ENCODE measurements around the gene SYT1.

The SYT1 gene

GRCh38 chr12:79351251-79351650 is 486.7 kb downstream of the SYT1 start:
- no peaks in the 10 kb centered on the region for H3K36me3 Mint-ChIP-seq (ENCODE audit: low read depth)
- H3K27ac Mint-ChIP-seq: no peak overlapping the region
- H3K9me3 Mint-ChIP-seq: no peaks in the 10 kb centered on the region
- no peak for DNase-seq (ENCODE audit: low spot score)
- H3K4me1 Mint-ChIP-seq (ENCODE audit: low read depth): no peaks in the 10 kb centered on the region
- no peaks in the 10 kb centered on the region for H3K27me3 Mint-ChIP-seq (ENCODE audit: low read depth)
- H3K4me3 Mint-ChIP-seq: no peak overlapping the region

GRCh38 chr12:79356216-79356615 is 491.6 kb downstream of the SYT1 start:
- Mint-ChIP-seq H3K27me3 (ENCODE audit: low read depth) (no peaks in the 10 kb centered on the region), H3K4me3 (no peak overlapping the region), H3K4me1 (ENCODE audit: low read depth) (no peaks in the 10 kb centered on the region), H3K27ac (no peak overlapping the region), H3K9me3 (no peaks in the 10 kb centered on the region), H3K36me3 (ENCODE audit: low read depth) (no peaks in the 10 kb centered on the region)
- no peak for DNase-seq (ENCODE audit: low spot score)

DNA sequence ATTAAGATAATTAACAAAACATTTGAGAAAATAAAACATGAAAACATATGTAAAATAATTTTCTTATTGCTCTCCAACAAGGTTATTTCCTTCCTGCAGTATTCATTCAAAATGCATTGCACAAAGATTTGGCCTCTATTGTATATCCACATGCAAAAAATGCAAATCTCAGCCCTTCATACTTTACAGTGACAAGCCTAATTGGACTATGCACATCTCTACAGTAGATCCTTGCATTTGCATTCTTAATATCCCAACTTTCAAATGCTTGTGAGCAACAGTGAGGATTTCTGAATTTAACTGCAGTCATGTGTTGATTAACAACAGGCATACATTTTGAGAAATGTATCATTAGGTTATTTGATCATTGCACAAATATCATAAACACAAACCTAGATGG is 492.5 kb downstream of the SYT1 start:
- no peak overlapping the region for H3K27ac Mint-ChIP-seq
- no peaks in the 10 kb centered on the region for H3K27me3 Mint-ChIP-seq (ENCODE audit: low read depth)
- no peak for DNase-seq (ENCODE audit: low spot score)
- H3K4me3 Mint-ChIP-seq: no peak overlapping the region
- no peaks in the 10 kb centered on the region for H3K4me1 Mint-ChIP-seq (ENCODE audit: low read depth)
- no peaks in the 10 kb centered on the region for H3K36me3 Mint-ChIP-seq (ENCODE audit: low read depth)
- no peaks in the 10 kb centered on the region for H3K9me3 Mint-ChIP-seq

DNA sequence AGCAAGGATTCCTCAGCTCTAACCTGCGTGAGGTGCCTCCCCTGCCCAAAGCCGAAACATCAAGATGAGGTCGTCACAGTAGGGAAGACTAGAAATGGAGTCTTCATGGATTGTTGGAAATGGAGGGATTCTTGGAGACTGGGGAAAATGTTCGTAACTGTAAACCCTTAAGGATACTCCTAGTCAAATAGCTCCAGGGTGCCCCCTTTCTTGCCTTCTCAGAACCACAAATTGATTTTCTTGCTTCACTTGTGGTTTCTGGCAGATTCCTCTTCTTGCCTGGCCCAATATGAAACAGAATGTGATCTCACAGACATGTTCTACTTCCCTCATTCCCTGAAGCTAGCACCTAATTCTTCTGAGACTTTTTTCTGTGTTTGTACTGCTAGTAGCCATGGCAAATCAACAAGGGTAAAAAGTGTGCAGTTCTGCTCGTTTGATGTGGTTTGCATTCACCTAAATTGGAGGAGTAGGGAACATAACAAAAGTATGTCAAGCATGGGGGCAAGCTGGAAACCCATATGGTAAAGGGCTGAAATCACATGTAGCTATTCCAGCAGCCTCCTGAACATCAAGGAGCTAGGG is 494.2 kb downstream of the SYT1 start:
- H3K36me3 Mint-ChIP-seq (ENCODE audit: low read depth): no peaks in the 10 kb centered on the region
- no peaks in the 10 kb centered on the region for H3K4me1 Mint-ChIP-seq (ENCODE audit: low read depth)
- no peak for DNase-seq (ENCODE audit: low spot score)
- no peak overlapping the region for H3K27ac Mint-ChIP-seq
- H3K27me3 Mint-ChIP-seq (ENCODE audit: low read depth): no peaks in the 10 kb centered on the region
- H3K9me3 Mint-ChIP-seq: no peaks in the 10 kb centered on the region
- H3K4me3 Mint-ChIP-seq: no peak overlapping the region

DNA sequence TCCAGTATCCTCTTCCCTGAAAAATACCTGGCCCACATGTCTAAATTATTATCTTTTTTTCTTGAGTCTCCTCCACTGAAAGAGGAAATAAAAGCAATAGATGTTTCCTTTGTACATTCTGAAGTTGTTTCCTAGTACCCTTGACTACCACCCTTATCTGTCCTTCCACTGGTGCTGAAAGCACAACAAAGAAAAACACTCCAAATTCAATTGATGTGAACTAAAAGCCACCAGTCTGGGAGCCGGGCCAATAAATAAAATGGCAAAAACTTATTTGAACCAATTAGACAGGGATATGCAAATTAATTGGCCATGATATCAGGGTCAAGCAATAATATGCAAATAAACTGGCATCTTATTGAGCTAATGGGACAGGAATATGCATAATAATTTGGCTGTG is 495.7 kb downstream of the SYT1 start:
- no peak for DNase-seq (ENCODE audit: low spot score)
- Mint-ChIP-seq H3K4me1 (ENCODE audit: low read depth) (no peaks in the 10 kb centered on the region), H3K4me3 (no peak overlapping the region), H3K9me3 (no peaks in the 10 kb centered on the region), H3K27me3 (ENCODE audit: low read depth) (no peaks in the 10 kb centered on the region), H3K27ac (no peak overlapping the region), H3K36me3 (ENCODE audit: low read depth) (no peaks in the 10 kb centered on the region)

GRCh38 chr12:79360936-79361335 is 496.4 kb downstream of the SYT1 start:
- no peak overlapping the region for H3K4me3 Mint-ChIP-seq
- H3K4me1 Mint-ChIP-seq (ENCODE audit: low read depth): no peaks in the 10 kb centered on the region
- H3K27ac Mint-ChIP-seq: no peak overlapping the region
- H3K36me3 Mint-ChIP-seq (ENCODE audit: low read depth): no peaks in the 10 kb centered on the region
- no peak for DNase-seq (ENCODE audit: low spot score)
- H3K9me3 Mint-ChIP-seq: no peaks in the 10 kb centered on the region
- H3K27me3 Mint-ChIP-seq (ENCODE audit: low read depth): no peaks in the 10 kb centered on the region

DNA sequence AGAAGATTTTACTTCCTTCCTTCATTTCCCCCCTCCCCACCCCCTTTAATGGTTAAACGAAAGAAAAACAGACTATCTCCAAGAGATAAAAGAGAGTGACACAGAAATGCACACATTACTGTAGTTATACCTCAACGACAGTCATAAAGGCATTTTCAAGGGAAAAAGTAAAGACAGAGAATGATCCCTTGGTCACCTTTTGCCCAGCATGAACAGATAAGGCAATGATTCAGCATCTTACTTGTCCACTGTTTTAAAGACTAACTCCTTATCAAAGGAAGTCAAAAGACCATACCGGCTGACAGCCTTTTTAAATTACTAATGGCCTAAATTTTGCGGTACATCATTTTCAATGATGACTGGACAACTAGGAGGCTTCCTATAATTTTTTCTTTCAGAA is 499.6 kb downstream of the SYT1 start:
- DNase-seq (ENCODE audit: low spot score): no peak
- Mint-ChIP-seq H3K4me1 (ENCODE audit: low read depth) (no peaks in the 10 kb centered on the region), H3K27ac (no peak overlapping the region)

DNA sequence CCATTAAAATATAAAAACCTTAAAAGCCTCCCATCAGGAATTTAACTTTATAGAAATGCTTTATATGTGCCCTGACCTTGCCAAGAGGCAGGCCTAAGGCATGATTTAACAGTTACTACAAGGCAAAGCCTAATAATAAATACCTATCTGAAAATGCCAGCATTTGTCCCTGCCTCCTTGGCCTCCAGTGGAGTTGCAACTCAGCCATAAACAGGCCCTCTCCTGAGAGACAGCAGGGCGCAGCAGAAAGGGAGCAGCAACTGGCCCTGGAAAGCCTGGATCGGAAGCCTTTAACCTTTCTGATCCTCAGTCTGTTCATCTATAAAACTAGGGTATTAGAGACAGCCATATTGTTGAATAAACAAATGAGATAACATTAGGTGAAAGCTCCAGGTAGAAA is 501.8 kb downstream of the SYT1 start:
- H3K27me3 Mint-ChIP-seq (ENCODE audit: low read depth): no peaks in the 10 kb centered on the region
- H3K36me3 Mint-ChIP-seq (ENCODE audit: low read depth): no peaks in the 10 kb centered on the region
- H3K4me1 Mint-ChIP-seq (ENCODE audit: low read depth): no peaks in the 10 kb centered on the region
- no peak overlapping the region for H3K27ac Mint-ChIP-seq
- no peaks in the 10 kb centered on the region for H3K9me3 Mint-ChIP-seq
- DNase-seq (ENCODE audit: low spot score): no peak
- no peak overlapping the region for H3K4me3 Mint-ChIP-seq

More for the DNA sequence above, 499.6 kb downstream of the SYT1 start:
- H3K36me3 Mint-ChIP-seq (ENCODE audit: low read depth): no peaks in the 10 kb centered on the region
- no peaks in the 10 kb centered on the region for H3K27me3 Mint-ChIP-seq (ENCODE audit: low read depth)
- H3K4me3 Mint-ChIP-seq: no peak overlapping the region
- H3K9me3 Mint-ChIP-seq: no peaks in the 10 kb centered on the region

GRCh38 chr12:79367032-79367589 is 502.5 kb downstream of the SYT1 start:
- Mint-ChIP-seq H3K4me1 (ENCODE audit: low read depth) (no peaks in the 10 kb centered on the region), H3K9me3 (no peaks in the 10 kb centered on the region), H3K4me3 (no peak overlapping the region), H3K27me3 (ENCODE audit: low read depth) (no peaks in the 10 kb centered on the region), H3K36me3 (ENCODE audit: low read depth) (no peaks in the 10 kb centered on the region), H3K27ac (no peak overlapping the region)
- no peak for DNase-seq (ENCODE audit: low spot score)

DNA sequence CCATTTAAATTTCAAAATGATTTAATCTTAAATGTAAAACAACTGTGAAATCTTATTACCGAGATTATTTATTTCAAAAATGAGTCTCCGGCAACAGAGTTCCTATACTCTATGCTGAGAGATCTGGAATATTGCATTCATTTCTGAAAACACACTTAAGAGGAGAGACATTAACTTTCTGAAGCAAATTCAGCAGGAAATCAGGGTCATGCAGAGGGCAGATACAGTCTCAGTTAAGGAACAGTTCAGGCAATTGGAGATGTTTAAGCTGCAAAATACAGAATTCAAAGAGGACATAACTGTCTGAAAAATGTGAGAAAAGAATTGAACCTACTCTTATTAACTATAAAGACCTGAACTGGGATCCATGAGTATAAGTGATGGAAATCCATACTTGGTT is 505.4 kb downstream of the SYT1 start:
- no peak overlapping the region for H3K27ac Mint-ChIP-seq
- H3K9me3 Mint-ChIP-seq: no peaks in the 10 kb centered on the region
- no peak for DNase-seq (ENCODE audit: low spot score)
- H3K4me3 Mint-ChIP-seq: no peak overlapping the region
- H3K27me3 Mint-ChIP-seq (ENCODE audit: low read depth): no peaks in the 10 kb centered on the region
- H3K36me3 Mint-ChIP-seq (ENCODE audit: low read depth): no peaks in the 10 kb centered on the region
- no peaks in the 10 kb centered on the region for H3K4me1 Mint-ChIP-seq (ENCODE audit: low read depth)

DNA sequence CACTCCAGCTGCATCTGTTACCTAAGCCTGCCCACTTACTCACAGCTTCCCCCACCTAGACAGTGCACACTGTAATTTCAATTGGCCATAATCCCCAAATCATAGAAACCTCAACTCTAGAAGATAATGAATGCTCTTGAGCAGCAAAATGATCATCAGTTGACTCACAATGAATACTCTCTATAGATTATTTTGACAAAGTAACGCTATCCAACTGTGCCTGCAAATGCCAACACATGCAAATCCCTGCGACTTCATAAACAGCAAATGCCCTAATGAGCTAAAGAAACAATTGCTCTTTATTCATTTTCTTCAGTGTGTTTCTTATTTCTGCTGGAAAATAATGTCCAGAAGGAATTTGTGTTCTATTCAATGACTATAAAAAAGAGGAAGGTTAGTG is 506.7 kb downstream of the SYT1 start:
- Mint-ChIP-seq H3K27ac (no peak overlapping the region), H3K36me3 (ENCODE audit: low read depth) (no peaks in the 10 kb centered on the region), H3K4me1 (ENCODE audit: low read depth) (no peaks in the 10 kb centered on the region), H3K27me3 (ENCODE audit: low read depth) (no peaks in the 10 kb centered on the region), H3K4me3 (no peak overlapping the region), H3K9me3 (no peaks in the 10 kb centered on the region)
- DNase-seq (ENCODE audit: low spot score): no peak

- H3K4me3 Mint-ChIP-seq: no peak overlapping the region
- H3K36me3 Mint-ChIP-seq (ENCODE audit: low read depth): no peaks in the 10 kb centered on the region
- no peaks in the 10 kb centered on the region for H3K27me3 Mint-ChIP-seq (ENCODE audit: low read depth)
- H3K9me3 Mint-ChIP-seq: no peaks in the 10 kb centered on the region
- DNase-seq (ENCODE audit: low spot score): no peak
- H3K27ac Mint-ChIP-seq: no peak overlapping the region
- H3K4me1 Mint-ChIP-seq (ENCODE audit: low read depth): no peaks in the 10 kb centered on the region
Observed at GRCh38 chr12:79373896-79374499, 509.4 kb downstream of the SYT1 start.

GRCh38 chr12:79374545-79374944 is 510.0 kb downstream of the SYT1 start:
- Mint-ChIP-seq H3K27ac (no peak overlapping the region), H3K4me1 (ENCODE audit: low read depth) (no peaks in the 10 kb centered on the region), H3K27me3 (ENCODE audit: low read depth) (no peaks in the 10 kb centered on the region), H3K36me3 (ENCODE audit: low read depth) (no peaks in the 10 kb centered on the region), H3K9me3 (no peaks in the 10 kb centered on the region), H3K4me3 (no peak overlapping the region)
- no peak for DNase-seq (ENCODE audit: low spot score)

DNA sequence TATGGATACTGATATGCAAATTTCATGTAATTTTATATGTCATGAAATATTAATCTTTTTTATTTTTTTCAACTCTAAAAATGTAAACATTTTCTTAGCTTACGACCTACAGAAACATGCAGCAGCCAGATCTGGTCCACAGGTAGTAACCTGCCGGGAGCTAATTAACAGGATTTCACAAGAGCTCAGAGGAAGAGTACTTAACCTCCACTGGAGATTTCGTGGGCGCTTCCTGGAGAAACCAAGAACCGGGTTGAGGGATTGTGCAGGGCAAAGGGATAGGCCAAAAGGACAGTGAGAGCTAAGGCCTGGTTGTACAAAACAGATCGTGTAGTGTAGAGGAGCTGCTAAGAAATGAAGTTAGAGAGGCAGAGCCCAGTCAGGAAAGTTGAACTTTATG is 510.5 kb downstream of the SYT1 start:
- Mint-ChIP-seq H3K9me3 (no peaks in the 10 kb centered on the region), H3K27ac (no peak overlapping the region), H3K27me3 (ENCODE audit: low read depth) (no peaks in the 10 kb centered on the region), H3K4me1 (ENCODE audit: low read depth) (no peaks in the 10 kb centered on the region), H3K4me3 (no peak overlapping the region), H3K36me3 (ENCODE audit: low read depth) (no peaks in the 10 kb centered on the region)
- no peak for DNase-seq (ENCODE audit: low spot score)

DNA sequence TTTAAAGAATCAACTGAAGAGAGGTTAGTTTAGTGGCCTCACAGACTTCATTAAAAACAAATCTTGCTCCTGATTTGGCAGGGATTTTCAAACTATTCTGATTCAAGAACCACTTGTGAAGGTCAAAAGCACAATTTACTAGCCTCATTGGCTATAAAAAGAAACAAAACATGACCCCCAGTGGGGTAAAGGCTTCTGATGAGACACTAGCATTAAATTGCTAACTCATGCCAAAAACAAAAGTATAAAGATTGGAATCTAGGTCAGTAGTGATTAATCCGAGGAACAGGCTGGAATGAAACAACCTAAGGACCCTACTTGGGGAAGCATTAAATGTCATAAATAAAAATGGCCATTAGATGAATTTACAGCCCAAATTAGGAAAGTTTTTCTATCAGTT is 513.9 kb downstream of the SYT1 start:
- Mint-ChIP-seq H3K4me3 (no peak overlapping the region), H3K9me3 (no peaks in the 10 kb centered on the region), H3K4me1 (ENCODE audit: low read depth) (no peaks in the 10 kb centered on the region), H3K36me3 (ENCODE audit: low read depth) (no peaks in the 10 kb centered on the region), H3K27me3 (ENCODE audit: low read depth) (no peaks in the 10 kb centered on the region), H3K27ac (no peak overlapping the region)
- no peak for DNase-seq (ENCODE audit: low spot score)
